Neuronal stem cell (in vitro differentiated cells): Measurements from ENCODE around the gene HSPA14.

ENCODE experiments used
- DNase-seq: peaks from one replicate; pipeline ENCODE4 v3.0.0-alpha.2; 2013; ENCODE audit warnings: low spot score
- H2AFZ ChIP-seq: one replicate; pipeline ENCODE4 v1.6.1; 2013; ENCODE audit warnings: mild to moderate bottlenecking, low read length, inconsistent platforms
- H2AK5ac ChIP-seq: 2 replicates; pipeline ENCODE4 v1.6.1; 2013; ENCODE audit warnings: low read depth, mild to moderate bottlenecking, inconsistent platforms, low read length, moderate library complexity, mixed read lengths
- H2BK120ac ChIP-seq: 2 replicates; pipeline ENCODE4 v1.6.1; 2013; ENCODE audit warnings: low read depth, mild to moderate bottlenecking, inconsistent platforms, low read length, moderate library complexity, mixed read lengths
- H2BK12ac ChIP-seq: one replicate; pipeline ENCODE4 v1.6.1; 2013; ENCODE audit warnings: low read length, inconsistent platforms
- H2BK15ac ChIP-seq: 2 replicates; pipeline ENCODE4 v1.6.1; 2013; ENCODE audit warnings: mild to moderate bottlenecking, low read length, inconsistent platforms, mixed read lengths
- H2BK5ac ChIP-seq: one replicate; pipeline ENCODE4 v1.6.1; 2013; ENCODE audit warnings: inconsistent platforms, mild to moderate bottlenecking, low read length, moderate library complexity
- H3K14ac ChIP-seq: one replicate; pipeline ENCODE4 v1.6.1; 2013; ENCODE audit warnings: low read length, inconsistent platforms
- H3K18ac ChIP-seq: 2 replicates; pipeline ENCODE4 v1.6.1; 2013; ENCODE audit warnings: low read length, inconsistent platforms
- H3K23ac ChIP-seq: 2 replicates; pipeline ENCODE4 v1.6.1; 2013; ENCODE audit warnings: low read depth, mild to moderate bottlenecking, mixed read lengths, low read length, inconsistent platforms; ENCODE audit not compliant: poor library complexity
- H3K27ac ChIP-seq: replicated peaks from 3 replicates; pipeline ENCODE4 v1.5.1; 2013; ENCODE audit warnings: low read length, inconsistent platforms
- H3K27me3 ChIP-seq, 3 experiments: 2 replicates each; pipeline ENCODE4 v1.6.1; 2013; ENCODE audit warnings: low read length in 3 of 3, mild to moderate bottlenecking in 2 of 3, inconsistent platforms in 1 of 3, low read depth in 1 of 3, mixed read lengths in 1 of 3, moderate library complexity in 1 of 3; ENCODE audit not compliant: control insufficient read depth in 3 of 3, insufficient read depth in 3 of 3
- H3K36me3 ChIP-seq, 2 donors: replicated peaks in 1 of 2; 2 replicates each; pipeline ENCODE4 v1.6.1; 2013; ENCODE audit warnings: low read length in 2 of 2; ENCODE audit not compliant: control insufficient read depth in 2 of 2, insufficient read depth in 2 of 2
- H3K4ac ChIP-seq: 2 replicates; pipeline ENCODE4 v1.6.1; 2013; ENCODE audit warnings: inconsistent platforms, mild to moderate bottlenecking, low read length, moderate library complexity
- H3K4me1 ChIP-seq, 2 donors: 1 replicate in 1 of 2; 2 replicates in 1 of 2; pipeline ENCODE4 v1.6.1; 2013; ENCODE audit warnings: low read length in 2 of 2, low read depth in 1 of 2; ENCODE audit not compliant: control insufficient read depth in 2 of 2, insufficient read depth in 1 of 2
- H3K4me2 ChIP-seq: one replicate; pipeline ENCODE4 v1.6.1; 2013; ENCODE audit warnings: mild to moderate bottlenecking, low read length, inconsistent platforms; ENCODE audit not compliant: insufficient read depth, poor library complexity, severe bottlenecking
- H3K4me3 ChIP-seq, 2 donors: 2 replicates each; pipeline ENCODE4 v1.5.1; 2013; ENCODE audit warnings: low read length in 2 of 2, mild to moderate bottlenecking in 2 of 2, inconsistent platforms in 1 of 2, moderate library complexity in 1 of 2
- H3K79me1 ChIP-seq: one replicate; pipeline ENCODE4 v1.6.1; 2013; ENCODE audit warnings: low read depth, mild to moderate bottlenecking, inconsistent platforms, low read length, moderate library complexity
- H3K9ac ChIP-seq: one replicate; pipeline ENCODE4 v1.6.1; 2013; ENCODE audit warnings: mild to moderate bottlenecking, low read depth, low read length, inconsistent platforms; ENCODE audit not compliant: poor library complexity
- H3K9me3 ChIP-seq, 2 donors: replicated peaks in 1 of 2; 2 replicates each; pipeline versions ENCODE3 to v1.6.1; 2013; ENCODE audit warnings: low read length in 2 of 2, mild to moderate bottlenecking in 2 of 2, inconsistent platforms in 1 of 2, low read depth in 1 of 2, mixed read lengths in 1 of 2, moderate library complexity in 1 of 2; ENCODE audit not compliant: control insufficient read depth in 2 of 2, insufficient read depth in 1 of 2
- H4K8ac ChIP-seq: one replicate; pipeline ENCODE4 v1.6.1; 2013; ENCODE audit warnings: low read depth, mild to moderate bottlenecking, inconsistent platforms, low read length, moderate library complexity
- H4K91ac ChIP-seq: one replicate; pipeline ENCODE4 v1.6.1; 2013; ENCODE audit warnings: low read length, low read depth, mild to moderate bottlenecking, inconsistent platforms; ENCODE audit not compliant: poor library complexity
- WGBS, 2 donors: extraction: QIAGEN DNeasy Blood & Tissue Kit; methylation state at CpG; one replicate each; pipeline ENCODE4 v1.1.7; 2013; ENCODE audit warnings: missing lambda C conversion rate in 2 of 2, mixed read lengths in 1 of 2; ENCODE audit not compliant: insufficient read length in 2 of 2, insufficient replicate concordance in 1 of 2; ENCODE audit errors: extremely low coverage in 2 of 2; 5-methylcytosine and 5-hydroxymethylcytosine counted together

Gene HSPA14

DNA sequence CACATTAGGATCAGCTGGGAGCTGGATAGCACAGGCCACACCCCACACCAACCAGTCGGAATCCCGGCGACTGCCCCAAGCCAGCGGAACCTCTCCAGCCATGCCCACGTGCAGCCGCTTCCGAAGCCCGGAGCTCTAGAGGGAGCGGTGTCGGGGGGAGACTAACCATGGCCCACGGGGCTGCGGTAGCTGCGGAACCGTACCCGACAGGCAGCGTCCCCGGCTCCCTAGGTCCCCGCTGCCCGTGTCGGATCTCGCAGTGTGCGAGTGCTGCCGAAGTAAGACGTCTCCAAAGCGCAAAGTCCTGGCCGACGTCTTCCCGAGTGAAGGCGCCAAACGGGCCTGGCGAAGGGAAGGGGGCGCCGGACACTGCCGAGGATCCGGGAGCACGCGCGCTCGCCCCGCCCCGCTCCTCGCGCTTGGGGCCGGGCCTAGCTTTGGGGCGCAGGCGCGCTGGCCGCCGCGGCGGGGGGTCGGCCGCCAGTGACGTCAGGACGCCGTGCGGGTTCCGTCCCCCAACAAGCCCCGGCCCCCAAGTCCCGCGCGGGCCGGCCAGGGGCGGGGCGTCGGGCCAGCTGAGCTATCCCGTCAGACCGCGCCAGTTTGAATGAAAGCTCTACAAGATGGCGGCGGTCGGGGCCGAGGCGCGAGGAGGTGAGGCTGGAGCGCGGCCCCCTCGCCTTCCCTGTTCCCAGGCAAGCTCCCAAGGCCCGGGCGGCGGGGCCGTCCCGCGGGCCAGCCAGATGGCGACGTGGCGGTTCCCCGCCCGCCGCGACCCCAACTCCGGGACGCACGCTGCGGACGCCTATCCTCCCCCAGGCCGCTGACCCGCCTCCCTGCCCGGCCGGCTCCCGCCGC, 40.4 kb downstream of the HSPA14 start, which contains the start of gene SUV39H2:
SUV39H2 (plus strand) TSS at position 601 of the 858 bp plus-strand sequence; CDS start at position 624, 23 bp downstream.
- DNase-seq: peak; percentile 97
- no CpG with 5 or more reads among the region's 102 CpGs for WGBS, 2 donors

DNA sequence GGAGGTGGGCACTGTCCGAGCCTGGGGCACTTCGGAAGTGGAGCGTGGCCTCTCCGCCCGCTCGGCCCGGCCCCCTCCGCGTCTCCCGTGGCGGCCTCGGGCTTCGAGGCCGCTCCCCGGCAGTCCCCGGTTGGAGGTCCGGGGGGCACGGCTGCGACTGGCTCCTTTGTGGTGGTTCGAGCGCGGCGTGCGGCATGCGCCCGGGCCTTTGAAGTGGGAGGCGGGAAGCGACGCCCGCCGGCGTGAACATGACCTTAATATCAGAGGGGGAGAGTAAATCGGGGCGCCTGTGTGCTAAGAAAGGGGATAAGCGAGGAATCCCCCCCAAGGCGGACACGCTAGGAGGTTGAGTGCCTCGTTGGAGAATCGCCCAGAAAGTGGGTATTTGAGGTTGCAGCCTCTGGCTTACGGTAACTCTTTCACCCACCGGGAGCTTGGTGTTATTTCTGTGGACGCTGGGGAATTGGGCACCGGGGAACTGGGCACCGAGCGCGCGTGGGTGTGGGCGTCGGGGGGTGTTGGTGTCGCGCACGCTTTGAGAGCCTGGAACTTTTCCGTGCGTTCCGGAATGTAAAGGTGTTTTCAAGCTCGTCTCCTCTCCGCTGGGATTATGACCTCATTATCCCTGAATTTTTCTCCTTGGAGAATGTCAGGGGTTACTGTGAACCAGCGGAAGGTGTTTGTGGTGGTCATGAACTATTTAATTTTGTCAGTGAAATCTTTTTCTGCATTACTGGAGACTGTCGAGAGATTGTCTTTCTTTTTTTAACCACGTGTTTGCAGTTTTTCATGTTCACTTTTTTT, 41.2 kb downstream of the HSPA14 start:
- Histone ChIP-seq H3K9ac (peak overlapping the region; percentile 96), H2BK120ac (no peak overlapping the region), H3K4ac (no peak overlapping the region), H2AK5ac (peak overlapping the region; percentile 88), H3K4me3 (peak overlapping the region; percentile 86 to 99), H3K9me3 (peaks cover 0 to 7% of the 10 kb centered on the region in 2 donors), H2AFZ (peak overlapping the region; percentile 89), H3K27me3 (no peaks in the 10 kb centered on the region), H3K14ac (peak overlapping the region; percentile 58), H3K27ac (peak overlapping the region; percentile 74), H4K8ac (no peak overlapping the region), H4K91ac (no peak overlapping the region), H3K36me3 (peaks cover 6 to 36% of the 10 kb centered on the region in 2 donors), H3K23ac (peak overlapping the region; percentile 98), H3K79me1 (no peaks in the 10 kb centered on the region), H2BK5ac (peak overlapping the region; percentile 93), H2BK12ac (no peak overlapping the region), H2BK15ac (peak overlapping the region; percentile 84), H3K4me1 (peaks cover 4 to 7% of the 10 kb centered on the region in 2 donors), H3K4me2 (peak overlapping the region; percentile 71), H3K18ac (peak overlapping the region; percentile 97)
- WGBS, 2 donors: no CpG with 5 or more reads among the region's 60 CpGs
- no peak for DNase-seq

More for the DNA sequence above, 40.4 kb downstream of the HSPA14 start, which contains the start of gene SUV39H2:
- Histone ChIP-seq H2AFZ (peak within 1 kb of the TSS; percentile 99), H3K23ac (peak within 1 kb of the TSS; percentile 98), H3K27me3 (no peaks in the 10 kb centered on the region), H3K14ac (peak within 1 kb of the TSS; percentile 97), H3K9ac (peak within 1 kb of the TSS; percentile 96), H4K91ac (no peak within 1 kb of the TSS), H3K36me3 (peaks cover 5 to 29% of the 10 kb centered on the region in 2 donors), H2BK120ac (no peak within 1 kb of the TSS), H3K18ac (peak within 1 kb of the TSS; percentile 99), H2BK5ac (peak within 1 kb of the TSS; percentile 96), H4K8ac (no peak within 1 kb of the TSS), H3K4me2 (peak within 1 kb of the TSS; percentile 85), H3K27ac (peak within 1 kb of the TSS; percentile 97), H2AK5ac (peak within 1 kb of the TSS; percentile 88), H3K9me3 (no peaks in the 10 kb centered on the region), H3K4ac (no peak within 1 kb of the TSS), H2BK12ac (no peak within 1 kb of the TSS), H3K4me3 (peak within 1 kb of the TSS; percentile 95 to 99), H3K4me1 (peaks cover 4 to 7% of the 10 kb centered on the region in 2 donors), H3K79me1 (no peaks in the 10 kb centered on the region), H2BK15ac (peak within 1 kb of the TSS; percentile 84)

DNA sequence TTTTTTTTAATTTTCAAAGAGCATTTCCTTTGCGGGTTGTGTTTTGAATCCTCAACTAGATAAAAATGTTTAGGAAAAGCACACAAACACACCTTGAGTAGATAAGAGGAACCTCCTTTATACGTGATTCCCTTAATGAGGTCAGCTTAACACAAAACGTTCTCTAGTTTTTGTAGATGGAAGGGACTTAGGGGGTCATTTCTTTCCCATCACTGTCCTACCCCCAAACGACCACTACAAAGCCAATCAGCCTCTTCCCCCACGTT, 41.8 kb downstream of the HSPA14 start:
- no peak overlapping the region for H3K23ac ChIP-seq
- H4K8ac ChIP-seq: no peak overlapping the region
- H3K27ac ChIP-seq: no peak overlapping the region
- DNase-seq: no peak
- H4K91ac ChIP-seq: no peak overlapping the region
- no peak overlapping the region for H3K18ac ChIP-seq
- no peak overlapping the region for H2AK5ac ChIP-seq
- no peak overlapping the region for H2AFZ ChIP-seq
- H3K36me3 ChIP-seq: peaks cover 6 to 38% of the 10 kb centered on the region in 2 donors
- WGBS, 2 donors: no CpG with 5 or more reads among the region's 5 CpGs
- no peaks in the 10 kb centered on the region for H3K79me1 ChIP-seq
- H2BK120ac ChIP-seq: no peak overlapping the region
- peak overlapping the region; percentile 59 for H3K4me2 ChIP-seq
- no peak overlapping the region for H2BK12ac ChIP-seq
- H3K4me3 ChIP-seq: peak overlapping the region; percentile 77 to 86
- H2BK15ac ChIP-seq: no peak overlapping the region
- H3K14ac ChIP-seq: no peak overlapping the region
- H3K9ac ChIP-seq: no peak overlapping the region
- no peak overlapping the region for H3K4ac ChIP-seq
- H3K27me3 ChIP-seq: no peaks in the 10 kb centered on the region
- peaks cover 0 to 7% of the 10 kb centered on the region in 2 donors for H3K9me3 ChIP-seq
- H2BK5ac ChIP-seq: no peak overlapping the region
- peaks cover 4 to 7% of the 10 kb centered on the region in 2 donors for H3K4me1 ChIP-seq

DNA sequence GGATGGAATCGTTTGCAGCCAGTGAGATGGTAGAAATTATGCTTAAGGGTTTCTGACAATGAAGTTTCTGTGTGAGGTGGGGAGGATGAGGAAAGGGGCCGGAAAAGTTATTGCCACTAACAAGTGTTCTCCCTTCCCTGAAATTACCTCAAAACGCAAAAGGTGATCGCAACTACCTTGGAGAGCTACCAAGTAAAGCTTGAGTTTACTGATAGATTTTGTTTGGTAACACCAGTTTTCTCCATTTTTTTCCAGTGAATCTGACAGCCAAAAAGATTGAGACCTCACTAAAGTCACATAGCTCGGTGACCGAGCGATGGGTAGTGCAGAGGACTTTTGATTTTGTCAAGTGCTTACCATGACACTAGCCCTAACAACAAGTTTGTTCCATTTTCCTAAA, 42.1 kb downstream of the HSPA14 start:
- Histone ChIP-seq H2BK5ac (no peak overlapping the region), H3K36me3 (peaks cover 6 to 41% of the 10 kb centered on the region in 2 donors), H3K4me3 (peak overlapping the region; percentile 77 to 86), H3K23ac (no peak overlapping the region), H3K9ac (no peak overlapping the region), H3K4me2 (peak overlapping the region; percentile 59), H2AK5ac (no peak overlapping the region), H3K27me3 (no peaks in the 10 kb centered on the region), H2BK120ac (no peak overlapping the region), H3K18ac (no peak overlapping the region), H3K79me1 (no peaks in the 10 kb centered on the region), H3K14ac (no peak overlapping the region), H3K4ac (no peak overlapping the region), H2BK12ac (no peak overlapping the region), H3K9me3 (peaks cover 0 to 10% of the 10 kb centered on the region in 2 donors), H2AFZ (no peak overlapping the region), H3K27ac (no peak overlapping the region), H4K8ac (no peak overlapping the region), H3K4me1 (peaks cover 4 to 7% of the 10 kb centered on the region in 2 donors), H4K91ac (no peak overlapping the region), H2BK15ac (no peak overlapping the region)
- no CpG with 5 or more reads among the region's 7 CpGs for WGBS, 2 donors
- no peak for DNase-seq
